Fibroblast of skin of back (primary cell): ENCODE measurements around the gene ROM1.

Source experiments
- DNase-seq: peaks from one replicate; pipeline ENCODE4 v3.0.0-alpha.2; 2013

The ROM1 gene

GRCh38 chr11:62588966-62589637 is 24.0 kb upstream of the ROM1 start:
- DNase-seq = peak; percentile 33

- DNase-seq = peak; percentile 99
Measured at GRCh38 chr11:62591448-62592145, 21.5 kb upstream of the ROM1 start, which contains the start of gene TUT1. TUT1 (minus strand) TSS chr11:62591523; CDS start chr11:62591485, 38 bp downstream.

GRCh38 chr11:62592146-62592815 is 20.8 kb upstream of the ROM1 start:
- no peak for DNase-seq

GRCh38 chr11:62592989-62593421 is 20.1 kb upstream of the ROM1 start:
- no peak for DNase-seq

GRCh38 chr11:62593434-62594044 is 19.5 kb upstream of the ROM1 start:
- DNase-seq = peak; percentile 79

- no peak for DNase-seq
Measured at GRCh38 chr11:62595124-62595523, 17.9 kb upstream of the ROM1 start.

GRCh38 chr11:62599069-62599696 is 13.9 kb upstream of the ROM1 start:
- peak; percentile 99 for DNase-seq

GRCh38 chr11:62599901-62600300 is 13.2 kb upstream of the ROM1 start:
- no peak for DNase-seq

GRCh38 chr11:62600367-62601121 is 12.5 kb upstream of the ROM1 start:
- no peak for DNase-seq

- DNase-seq = no peak
Measured at GRCh38 chr11:62601122-62601371, 12.0 kb upstream of the ROM1 start.

GRCh38 chr11:62601372-62602140 is 11.5 kb upstream of the ROM1 start, which contains the start of gene MTA2:
MTA2 (minus strand) TSS chr11:62601865; CDS start chr11:62601450, 415 bp downstream.
- peak; percentile 96 for DNase-seq

- peak; percentile 61 for DNase-seq
Measured at GRCh38 chr11:62602141-62603071, 10.7 kb upstream of the ROM1 start.

- no peak for DNase-seq
Measured at GRCh38 chr11:62603072-62603408, 10.0 kb upstream of the ROM1 start.

GRCh38 chr11:62603776-62604299 is 9.2 kb upstream of the ROM1 start:
- DNase-seq = no peak

GRCh38 chr11:62604460-62605120 is 8.5 kb upstream of the ROM1 start:
- no peak for DNase-seq

GRCh38 chr11:62605467-62605866 is 7.6 kb upstream of the ROM1 start:
- no peak for DNase-seq

GRCh38 chr11:62605902-62606301 is 7.2 kb upstream of the ROM1 start:
- no peak for DNase-seq

- DNase-seq = no peak
Measured at GRCh38 chr11:62607714-62608113, 5.3 kb upstream of the ROM1 start.

GRCh38 chr11:62608776-62609175 is 4.3 kb upstream of the ROM1 start:
- no peak for DNase-seq
